Right renal pelvis (tissue), 4 donors: ENCODE data around the gene CCL5. TPM values are rescaled to one million over a fixed set of nuclear protein-coding genes. Genes with fewer than 3 reads are reported as not detected.

Experiments used
- DNase-seq, 4 donors: peaks; one replicate each; pipeline ENCODE4 v3.0.0-alpha.2; 2013; ENCODE audit warnings: low read depth in 4 of 4, low spot score in 3 of 4, missing footprints in 1 of 4
- polyA plus RNA-seq, 4 donors: library from polyadenylated mRNA; unstranded; fragments of 120-200 nt; gene quantifications; one replicate each; pipeline ENCODE4 v1.2.1, GENCODE V29; 2013; ENCODE audit not compliant: insufficient read length in 4 of 4

CCL5 gene
- polyA plus RNA-seq, 4 donors: 1.00 to 2.1 (median 1.5) TPM

- no peak for DNase-seq
Measured at GRCh38 chr17:35870906-35871819, 9.0 kb downstream of the CCL5 start.

- no peak for DNase-seq
Measured at GRCh38 chr17:35868737-35869136, 11.4 kb downstream of the CCL5 start, which contains the start of gene HEATR9. HEATR9 (minus strand) TSS chr17:35868891; CDS start chr17:35868742, 149 bp downstream.

- DNase-seq: no peak
Measured at GRCh38 chr17:35867574-35867973, 12.6 kb downstream of the CCL5 start.

- no peak for DNase-seq
Measured at GRCh38 chr17:35866341-35866950, 13.7 kb downstream of the CCL5 start.

- DNase-seq: no peak
Measured at GRCh38 chr17:35865412-35866340, 14.5 kb downstream of the CCL5 start.

GRCh38 chr17:35864853-35865252 is 15.3 kb downstream of the CCL5 start:
- DNase-seq: no peak

GRCh38 chr17:35856603-35857002 is 23.6 kb downstream of the CCL5 start:
- DNase-seq: no peak

GRCh38 chr17:35855965-35856364 is 24.2 kb downstream of the CCL5 start:
- DNase-seq: no peak

- DNase-seq: peak; percentile 34 to 52 (median 46)
Measured at GRCh38 chr17:35849469-35850348, 30.5 kb downstream of the CCL5 start.

GRCh38 chr17:35847633-35848373 is 32.4 kb downstream of the CCL5 start:
- no peak for DNase-seq

GRCh38 chr17:35847006-35847405 is 33.2 kb downstream of the CCL5 start:
- no peak for DNase-seq

- DNase-seq: no peak
Measured at GRCh38 chr17:35846055-35846809, 33.9 kb downstream of the CCL5 start.

GRCh38 chr17:35844547-35844946 is 35.6 kb downstream of the CCL5 start:
- no peak for DNase-seq

- DNase-seq: no peak
Measured at GRCh38 chr17:35843698-35844097, 36.5 kb downstream of the CCL5 start.

GRCh38 chr17:35842239-35842638 is 37.9 kb downstream of the CCL5 start:
- no peak for DNase-seq

GRCh38 chr17:35841505-35841904 is 38.7 kb downstream of the CCL5 start:
- DNase-seq: no peak

- no peak for DNase-seq
Measured at GRCh38 chr17:35841101-35841500, 39.1 kb downstream of the CCL5 start.

- DNase-seq: no peak
Measured at GRCh38 chr17:35825206-35825605, 55.0 kb downstream of the CCL5 start.
